Nephron progenitor cell (in vitro differentiated cells): ENCODE results near the gene IFNA17.
"Not testable (repeated sequence)": the region's sequence is repeated elsewhere in the genome, so short reads cannot be mapped to it uniquely, and the experiment has no call there.

ENCODE experiments used
- DNase-seq: peaks from one replicate; pipeline ENCODE4 v3.0.0; 2021
- H3K27ac Mint-ChIP-seq: 2 replicates; pipeline ENCODE4 v1.8.0; 2021; ENCODE audit warnings: mild to moderate bottlenecking, moderate library complexity, mixed read lengths
- H3K27me3 Mint-ChIP-seq: 2 replicates; pipeline ENCODE4 v1.8.0; 2021; ENCODE audit warnings: mild to moderate bottlenecking, low read depth, mixed read lengths; ENCODE audit not compliant: poor library complexity
- H3K36me3 Mint-ChIP-seq: 2 replicates; pipeline ENCODE4 v1.8.0; 2021; ENCODE audit warnings: low read depth, mixed read lengths
- H3K4me1 Mint-ChIP-seq: 2 replicates; pipeline ENCODE4 v1.8.0; 2021; ENCODE audit warnings: mixed read lengths
- H3K4me3 Mint-ChIP-seq: 2 replicates; pipeline ENCODE4 v1.8.0; 2021; ENCODE audit warnings: mild to moderate bottlenecking, moderate library complexity, mixed read lengths
- H3K9me3 Mint-ChIP-seq: 2 replicates; pipeline ENCODE4 v1.8.0; 2021; ENCODE audit warnings: mild to moderate bottlenecking, moderate library complexity, mixed read lengths
- TF ChIP-seq, protein P1 (sequence below): fragments of 200-600 bp; sonication (generic); IDR thresholded peaks from 2 replicates; pipeline ENCODE4 v1.5.0; 2021; ENCODE audit warnings: antibody characterized with exemption

Gene IFNA17

DNA sequence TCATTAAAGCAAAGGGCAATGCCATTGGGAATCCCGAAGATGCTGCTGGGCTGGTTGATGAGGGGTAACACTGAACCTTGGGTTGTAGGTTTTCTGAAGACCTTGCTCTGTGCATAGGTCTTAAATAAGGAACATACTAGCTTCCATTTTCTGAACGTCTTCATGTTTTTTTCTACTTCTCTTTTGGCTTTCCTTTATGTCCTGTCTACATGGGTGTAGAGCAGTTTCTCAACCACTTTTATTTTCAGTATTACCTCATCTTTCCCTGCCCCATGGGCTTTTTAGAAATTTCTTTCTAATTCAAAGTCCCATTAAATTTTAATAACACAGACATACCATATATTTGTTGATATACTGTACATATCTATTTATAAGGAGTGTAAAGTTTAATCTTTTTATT, 11.9 kb upstream of the IFNA17 start, which contains the start of gene IFNA14:
TSS of gene IFNA14 (minus strand) at position 95 of the 400 bp plus-strand sequence. CDS start at position 25, 70 bp downstream.
- H3K36me3 Mint-ChIP-seq, result no peaks in the 10 kb centered on the region
- no peaks in the 10 kb centered on the region for H3K9me3 Mint-ChIP-seq
- H3K4me3 Mint-ChIP-seq, result no peak within 1 kb of the TSS
- TF ChIP-seq, protein P1, sequence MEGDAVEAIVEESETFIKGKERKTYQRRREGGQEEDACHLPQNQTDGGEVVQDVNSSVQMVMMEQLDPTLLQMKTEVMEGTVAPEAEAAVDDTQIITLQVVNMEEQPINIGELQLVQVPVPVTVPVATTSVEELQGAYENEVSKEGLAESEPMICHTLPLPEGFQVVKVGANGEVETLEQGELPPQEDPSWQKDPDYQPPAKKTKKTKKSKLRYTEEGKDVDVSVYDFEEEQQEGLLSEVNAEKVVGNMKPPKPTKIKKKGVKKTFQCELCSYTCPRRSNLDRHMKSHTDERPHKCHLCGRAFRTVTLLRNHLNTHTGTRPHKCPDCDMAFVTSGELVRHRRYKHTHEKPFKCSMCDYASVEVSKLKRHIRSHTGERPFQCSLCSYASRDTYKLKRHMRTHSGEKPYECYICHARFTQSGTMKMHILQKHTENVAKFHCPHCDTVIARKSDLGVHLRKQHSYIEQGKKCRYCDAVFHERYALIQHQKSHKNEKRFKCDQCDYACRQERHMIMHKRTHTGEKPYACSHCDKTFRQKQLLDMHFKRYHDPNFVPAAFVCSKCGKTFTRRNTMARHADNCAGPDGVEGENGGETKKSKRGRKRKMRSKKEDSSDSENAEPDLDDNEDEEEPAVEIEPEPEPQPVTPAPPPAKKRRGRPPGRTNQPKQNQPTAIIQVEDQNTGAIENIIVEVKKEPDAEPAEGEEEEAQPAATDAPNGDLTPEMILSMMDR, result no peak
- H3K27me3 Mint-ChIP-seq, result peaks cover 20% of the 10 kb centered on the region
- no peak for DNase-seq
- H3K4me1 Mint-ChIP-seq, result no peaks in the 10 kb centered on the region
- H3K27ac Mint-ChIP-seq, result no peak within 1 kb of the TSS

- H3K27me3 Mint-ChIP-seq, result peaks cover 27% of the 10 kb centered on the region
- H3K36me3 Mint-ChIP-seq, H3K4me3 Mint-ChIP-seq, H3K27ac Mint-ChIP-seq, H3K4me1 Mint-ChIP-seq, H3K9me3 Mint-ChIP-seq, DNase-seq: not testable (repeated sequence)
Observed at GRCh38 chr9:21236360-21236714, 8.3 kb upstream of the IFNA17 start.

GRCh38 chr9:21235468-21236359, 7.7 kb upstream of the IFNA17 start:
- not testable (repeated sequence) for H3K9me3 Mint-ChIP-seq, H3K4me3 Mint-ChIP-seq, H3K4me1 Mint-ChIP-seq, H3K27ac Mint-ChIP-seq, H3K36me3 Mint-ChIP-seq
- TF ChIP-seq, protein P1, result peak; percentile 55
- peak; percentile 18 for DNase-seq
- peaks cover 28% of the 10 kb centered on the region for H3K27me3 Mint-ChIP-seq

- Mint-ChIP-seq H3K4me3 (no peak overlapping the region), H3K27me3 (peaks cover 28% of the 10 kb centered on the region), H3K27ac (no peak overlapping the region), H3K4me1 (no peaks in the 10 kb centered on the region), H3K36me3 (no peaks in the 10 kb centered on the region), H3K9me3 (no peaks in the 10 kb centered on the region)
- no peak for DNase-seq
- TF ChIP-seq, protein P1, result no peak
Observed at GRCh38 chr9:21234153-21234687, 6.2 kb upstream of the IFNA17 start.

GRCh38 chr9:21233258-21233657, 5.2 kb upstream of the IFNA17 start:
- Mint-ChIP-seq H3K36me3 (no peaks in the 10 kb centered on the region), H3K27ac (no peak overlapping the region), H3K4me1 (no peaks in the 10 kb centered on the region), H3K4me3 (no peak overlapping the region), H3K9me3 (no peaks in the 10 kb centered on the region), H3K27me3 (peaks cover 25% of the 10 kb centered on the region)
- DNase-seq, result no peak
- TF ChIP-seq, protein P1, result no peak

DNA sequence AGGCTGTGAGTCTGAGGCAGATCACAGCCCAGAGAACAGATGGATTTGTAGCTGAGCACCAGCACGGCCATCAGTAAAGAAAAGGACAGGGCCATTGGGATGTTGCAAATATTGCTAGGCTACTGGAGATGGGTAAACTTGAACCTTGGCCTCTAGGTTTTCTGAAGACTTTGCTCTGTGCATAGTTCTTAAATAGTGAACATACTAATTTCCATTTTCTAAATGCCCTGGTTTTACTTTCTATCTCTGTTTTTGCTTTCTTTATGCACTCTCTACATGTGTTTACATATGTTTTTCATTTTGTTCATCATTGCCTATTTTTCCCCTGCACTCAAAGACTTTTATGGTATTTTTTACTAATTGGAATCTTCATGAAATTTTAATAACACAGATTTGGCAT, 10.8 kb downstream of the IFNA17 start, which contains the start of gene IFNA16:
TSS of gene IFNA16 (minus strand) at position 101 of the 400 bp plus-strand sequence. CDS start at position 95, 6 bp downstream.
- H3K4me3 Mint-ChIP-seq, result not testable (repeated sequence)
- H3K27me3 Mint-ChIP-seq, result peaks cover 18% of the 10 kb centered on the region

More for the DNA sequence above, 10.8 kb downstream of the IFNA17 start, which contains the start of gene IFNA16:
- H3K4me1 Mint-ChIP-seq, H3K36me3 Mint-ChIP-seq, H3K9me3 Mint-ChIP-seq, DNase-seq, H3K27ac Mint-ChIP-seq: not testable (repeated sequence)
